ENCODE results near the gene CYP4A22.

The CYP4A22 gene

GRCh38 chr1:47182676-47183235, 45.5 kb downstream of the CYP4A22 start:
- no peak for TF ChIP-seq CTCF (IDR thresholded peaks at IDR 0.05)
- TF ChIP-seq ZFX (IDR thresholded peaks at IDR 0.05; ENCODE audit: borderline replicate concordance) = no peak
- H3K27ac ChIP-seq = no peak overlapping the region

- TF ChIP-seq ZFX (IDR thresholded peaks at IDR 0.05; ENCODE audit: borderline replicate concordance) (no peak), CTCF (IDR thresholded peaks at IDR 0.05) (no peak)
Observed at GRCh38 chr1:47183308-47184089, 46.3 kb downstream of the CYP4A22 start.

GRCh38 chr1:47184090-47184821, 47.0 kb downstream of the CYP4A22 start:
- H3K27ac ChIP-seq = no peak overlapping the region
- TF ChIP-seq ZFX (IDR thresholded peaks at IDR 0.05; ENCODE audit: borderline replicate concordance) = no peak
- no peak for TF ChIP-seq CTCF (IDR thresholded peaks at IDR 0.05)

More at GRCh38 chr1:47183308-47184089, 46.3 kb downstream of the CYP4A22 start:
- H3K27ac ChIP-seq = no peak overlapping the region

DNA sequence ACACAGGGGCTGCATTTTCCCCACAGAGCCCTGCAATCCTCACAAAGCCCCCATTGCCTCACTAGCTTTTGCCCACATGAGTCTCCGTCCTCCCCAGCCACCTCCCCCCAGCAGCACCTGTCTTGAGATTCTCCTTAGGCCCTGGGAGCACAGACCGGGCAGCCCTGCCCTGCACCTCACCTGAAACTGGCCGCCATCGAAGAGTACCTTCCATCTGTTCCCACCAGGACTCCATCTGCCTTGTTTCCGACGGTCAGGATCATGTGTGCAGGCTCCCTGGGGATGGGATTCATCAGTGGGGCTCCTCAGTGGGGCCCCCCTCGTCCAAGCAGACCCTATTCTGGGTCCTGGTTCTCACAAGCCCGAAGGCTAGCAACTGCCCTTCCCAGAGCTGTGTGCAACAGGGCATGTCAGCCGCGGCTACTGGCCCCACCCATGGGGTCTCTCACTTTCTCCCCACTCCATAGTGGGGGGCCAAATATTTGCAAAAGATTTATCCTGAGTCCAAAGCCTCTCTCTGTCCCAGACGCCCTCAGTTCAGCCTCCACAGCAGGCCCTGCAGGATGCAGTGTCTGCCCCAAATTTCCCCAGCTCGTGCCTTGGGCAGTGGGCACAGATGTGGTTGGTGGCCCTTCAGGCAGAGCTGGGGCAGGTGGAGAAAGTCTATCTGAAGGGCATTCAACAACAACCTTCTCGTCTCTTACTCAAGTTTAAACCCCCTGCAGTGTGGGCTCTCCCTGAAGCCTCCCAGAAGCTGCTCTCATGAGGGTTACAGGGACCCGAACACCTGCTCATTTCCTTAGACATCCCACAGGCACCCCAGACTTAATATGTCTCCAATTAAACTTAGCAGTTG, 47.8 kb downstream of the CYP4A22 start:
- TF ChIP-seq CTCF (IDR thresholded peaks at IDR 0.05) (no peak), ZFX (IDR thresholded peaks at IDR 0.05; ENCODE audit: borderline replicate concordance) (no peak)
- H3K27ac ChIP-seq = no peak overlapping the region

DNA sequence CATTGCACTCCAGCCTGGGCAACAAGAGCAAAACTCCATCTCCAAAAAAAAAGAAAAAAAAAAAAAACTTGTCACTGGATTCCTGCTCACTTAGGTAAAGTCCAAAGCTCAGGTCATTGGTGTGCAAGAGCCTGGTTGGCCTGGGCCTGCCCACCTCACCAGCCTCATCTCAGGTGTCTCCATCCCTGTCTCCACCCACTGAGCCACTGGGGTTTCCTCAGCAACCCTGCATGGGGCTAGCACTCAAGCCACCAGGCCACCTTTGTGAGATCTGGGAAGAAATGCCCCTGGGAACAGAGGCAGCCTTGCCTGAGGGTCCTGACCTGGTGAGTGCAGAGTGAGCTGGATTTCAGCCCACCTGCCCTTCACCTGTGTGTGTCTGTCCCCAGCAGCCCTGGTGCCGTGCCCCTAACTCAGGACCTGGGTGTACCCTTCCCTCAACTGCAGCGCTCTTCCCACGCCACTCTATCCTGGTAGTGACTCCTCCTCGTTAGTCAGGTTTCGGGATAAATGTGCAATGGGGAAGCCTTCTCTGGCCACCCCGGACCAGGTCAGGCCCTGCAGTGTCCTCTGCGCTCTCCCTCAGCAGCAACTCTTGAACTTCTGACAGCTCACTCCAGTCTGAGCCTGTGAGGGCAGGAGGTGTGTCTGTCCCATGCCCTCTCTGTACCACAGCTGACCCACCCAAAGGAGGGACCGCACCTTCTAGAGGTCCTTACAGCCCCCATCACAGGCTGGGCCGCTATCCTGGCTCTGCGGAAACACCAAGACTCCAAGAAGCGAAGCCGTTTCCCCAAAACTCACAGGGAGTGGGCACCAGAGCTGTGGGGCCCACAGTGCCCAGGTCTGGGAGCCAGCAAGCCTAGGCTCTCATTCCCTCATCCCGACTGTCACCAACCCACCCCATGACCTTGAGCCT, 49.3 kb downstream of the CYP4A22 start:
- TF ChIP-seq ZFX (IDR thresholded peaks at IDR 0.05; ENCODE audit: borderline replicate concordance) (no peak), CTCF (IDR thresholded peaks at IDR 0.05) (no peak)
- peak overlapping the region; percentile 15; the same call in 1 of the 2 replicates for H3K27ac ChIP-seq

Measured in 22Rv1 (cell line).